Measurements from ENCODE around the gene PDE11A. TPM values are rescaled to one million over a fixed set of nuclear protein-coding genes. Genes with fewer than 3 reads are reported as not detected.

Gene PDE11A
- total and polyA plus RNA-seq, 2 experiments from 2014 or later, result 0.08 to 0.73 TPM

DNA sequence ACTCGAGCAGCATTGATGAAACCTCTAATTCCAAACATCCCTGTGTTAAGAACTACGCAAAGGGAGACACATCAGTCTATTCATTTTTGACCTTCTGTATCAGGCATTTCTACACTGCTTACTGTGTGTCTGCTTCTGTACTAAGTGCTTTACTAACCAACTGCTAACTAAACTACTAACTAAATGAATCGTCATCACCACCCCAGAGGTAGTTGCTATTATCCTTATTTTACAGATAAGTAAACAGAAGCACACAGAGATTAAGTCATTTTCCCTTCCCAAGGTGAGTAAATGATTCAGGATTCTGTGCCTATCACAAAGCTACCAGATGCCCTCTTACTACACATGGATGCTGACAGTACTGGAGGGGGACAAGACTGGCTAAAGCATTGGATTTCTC lies 395.9 kb downstream of the PDE11A start:
- 0 out of 2 replicates have a peak, but pooled peaks cover 4% of the 10 kb centered on the region for H4K20me1 ChIP-seq (replicated peaks; ENCODE audit: insufficient read depth)
- H3K36me3 Mint-ChIP-seq (ENCODE audit: low read depth), result no peaks in the 10 kb centered on the region
- H3K27ac Mint-ChIP-seq, result no peak overlapping the region
- H3K79me2 ChIP-seq (replicated peaks; ENCODE audit: insufficient read depth), result no peaks in the 10 kb centered on the region
- H3K36me3 ChIP-seq (ENCODE audit: insufficient read depth), result no peaks in the 10 kb centered on the region
- ATAC-seq (no peak), DNase-seq (ENCODE audit: low spot score) (no peak)
- no peak overlapping the region for H3K4me3 Mint-ChIP-seq
- peaks cover 24% of the 10 kb centered on the region for H3K27me3 Mint-ChIP-seq (ENCODE audit: insufficient read depth, low read depth, poor library complexity)
- no peaks in the 10 kb centered on the region; the same call in 2 of the 3 replicates for H3K9me3 Mint-ChIP-seq
- no peaks in the 10 kb centered on the region for H3F3A ChIP-seq (replicated peaks; ENCODE audit: low read depth)
- peaks cover 12% of the 10 kb centered on the region; the same call in 2 of the 3 replicates for H3K4me1 Mint-ChIP-seq
- H3K9me2 ChIP-seq (ENCODE audit: insufficient read depth), result no peaks in the 10 kb centered on the region
- H2AFZ ChIP-seq, result no peak overlapping the region
- H3K4me1 ChIP-seq (ENCODE audit: insufficient read depth), result peaks cover 4% of the 10 kb centered on the region
- H3K27ac ChIP-seq (ENCODE audit: low read depth), result no peak overlapping the region
- TF ChIP-seq POLR2AphosphoS5 (IDR thresholded peaks at IDR 0.05; ENCODE audit: low read depth) (no peak), ZNF114 (CRISPR knock-in tag; IDR thresholded peaks at IDR 0.05) (no peak), NANOG (IDR thresholded peaks at IDR 0.05; ENCODE audit: borderline replicate concordance) (no peak), ZNF331 (CRISPR knock-in tag; IDR thresholded peaks at IDR 0.05; ENCODE audit: low read depth) (no peak)
- TF ChIP-seq, protein P1, sequence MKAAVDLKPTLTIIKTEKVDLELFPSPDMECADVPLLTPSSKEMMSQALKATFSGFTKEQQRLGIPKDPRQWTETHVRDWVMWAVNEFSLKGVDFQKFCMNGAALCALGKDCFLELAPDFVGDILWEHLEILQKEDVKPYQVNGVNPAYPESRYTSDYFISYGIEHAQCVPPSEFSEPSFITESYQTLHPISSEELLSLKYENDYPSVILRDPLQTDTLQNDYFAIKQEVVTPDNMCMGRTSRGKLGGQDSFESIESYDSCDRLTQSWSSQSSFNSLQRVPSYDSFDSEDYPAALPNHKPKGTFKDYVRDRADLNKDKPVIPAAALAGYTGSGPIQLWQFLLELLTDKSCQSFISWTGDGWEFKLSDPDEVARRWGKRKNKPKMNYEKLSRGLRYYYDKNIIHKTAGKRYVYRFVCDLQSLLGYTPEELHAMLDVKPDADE (IDR thresholded peaks at IDR 0.05), result no peak
- TF ChIP-seq, protein P2, sequence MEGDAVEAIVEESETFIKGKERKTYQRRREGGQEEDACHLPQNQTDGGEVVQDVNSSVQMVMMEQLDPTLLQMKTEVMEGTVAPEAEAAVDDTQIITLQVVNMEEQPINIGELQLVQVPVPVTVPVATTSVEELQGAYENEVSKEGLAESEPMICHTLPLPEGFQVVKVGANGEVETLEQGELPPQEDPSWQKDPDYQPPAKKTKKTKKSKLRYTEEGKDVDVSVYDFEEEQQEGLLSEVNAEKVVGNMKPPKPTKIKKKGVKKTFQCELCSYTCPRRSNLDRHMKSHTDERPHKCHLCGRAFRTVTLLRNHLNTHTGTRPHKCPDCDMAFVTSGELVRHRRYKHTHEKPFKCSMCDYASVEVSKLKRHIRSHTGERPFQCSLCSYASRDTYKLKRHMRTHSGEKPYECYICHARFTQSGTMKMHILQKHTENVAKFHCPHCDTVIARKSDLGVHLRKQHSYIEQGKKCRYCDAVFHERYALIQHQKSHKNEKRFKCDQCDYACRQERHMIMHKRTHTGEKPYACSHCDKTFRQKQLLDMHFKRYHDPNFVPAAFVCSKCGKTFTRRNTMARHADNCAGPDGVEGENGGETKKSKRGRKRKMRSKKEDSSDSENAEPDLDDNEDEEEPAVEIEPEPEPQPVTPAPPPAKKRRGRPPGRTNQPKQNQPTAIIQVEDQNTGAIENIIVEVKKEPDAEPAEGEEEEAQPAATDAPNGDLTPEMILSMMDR (conservative IDR thresholded peaks at IDR 0.05; ENCODE audit: low read depth in 2 of 2), result no peak
- TF ChIP-seq, protein P3, sequence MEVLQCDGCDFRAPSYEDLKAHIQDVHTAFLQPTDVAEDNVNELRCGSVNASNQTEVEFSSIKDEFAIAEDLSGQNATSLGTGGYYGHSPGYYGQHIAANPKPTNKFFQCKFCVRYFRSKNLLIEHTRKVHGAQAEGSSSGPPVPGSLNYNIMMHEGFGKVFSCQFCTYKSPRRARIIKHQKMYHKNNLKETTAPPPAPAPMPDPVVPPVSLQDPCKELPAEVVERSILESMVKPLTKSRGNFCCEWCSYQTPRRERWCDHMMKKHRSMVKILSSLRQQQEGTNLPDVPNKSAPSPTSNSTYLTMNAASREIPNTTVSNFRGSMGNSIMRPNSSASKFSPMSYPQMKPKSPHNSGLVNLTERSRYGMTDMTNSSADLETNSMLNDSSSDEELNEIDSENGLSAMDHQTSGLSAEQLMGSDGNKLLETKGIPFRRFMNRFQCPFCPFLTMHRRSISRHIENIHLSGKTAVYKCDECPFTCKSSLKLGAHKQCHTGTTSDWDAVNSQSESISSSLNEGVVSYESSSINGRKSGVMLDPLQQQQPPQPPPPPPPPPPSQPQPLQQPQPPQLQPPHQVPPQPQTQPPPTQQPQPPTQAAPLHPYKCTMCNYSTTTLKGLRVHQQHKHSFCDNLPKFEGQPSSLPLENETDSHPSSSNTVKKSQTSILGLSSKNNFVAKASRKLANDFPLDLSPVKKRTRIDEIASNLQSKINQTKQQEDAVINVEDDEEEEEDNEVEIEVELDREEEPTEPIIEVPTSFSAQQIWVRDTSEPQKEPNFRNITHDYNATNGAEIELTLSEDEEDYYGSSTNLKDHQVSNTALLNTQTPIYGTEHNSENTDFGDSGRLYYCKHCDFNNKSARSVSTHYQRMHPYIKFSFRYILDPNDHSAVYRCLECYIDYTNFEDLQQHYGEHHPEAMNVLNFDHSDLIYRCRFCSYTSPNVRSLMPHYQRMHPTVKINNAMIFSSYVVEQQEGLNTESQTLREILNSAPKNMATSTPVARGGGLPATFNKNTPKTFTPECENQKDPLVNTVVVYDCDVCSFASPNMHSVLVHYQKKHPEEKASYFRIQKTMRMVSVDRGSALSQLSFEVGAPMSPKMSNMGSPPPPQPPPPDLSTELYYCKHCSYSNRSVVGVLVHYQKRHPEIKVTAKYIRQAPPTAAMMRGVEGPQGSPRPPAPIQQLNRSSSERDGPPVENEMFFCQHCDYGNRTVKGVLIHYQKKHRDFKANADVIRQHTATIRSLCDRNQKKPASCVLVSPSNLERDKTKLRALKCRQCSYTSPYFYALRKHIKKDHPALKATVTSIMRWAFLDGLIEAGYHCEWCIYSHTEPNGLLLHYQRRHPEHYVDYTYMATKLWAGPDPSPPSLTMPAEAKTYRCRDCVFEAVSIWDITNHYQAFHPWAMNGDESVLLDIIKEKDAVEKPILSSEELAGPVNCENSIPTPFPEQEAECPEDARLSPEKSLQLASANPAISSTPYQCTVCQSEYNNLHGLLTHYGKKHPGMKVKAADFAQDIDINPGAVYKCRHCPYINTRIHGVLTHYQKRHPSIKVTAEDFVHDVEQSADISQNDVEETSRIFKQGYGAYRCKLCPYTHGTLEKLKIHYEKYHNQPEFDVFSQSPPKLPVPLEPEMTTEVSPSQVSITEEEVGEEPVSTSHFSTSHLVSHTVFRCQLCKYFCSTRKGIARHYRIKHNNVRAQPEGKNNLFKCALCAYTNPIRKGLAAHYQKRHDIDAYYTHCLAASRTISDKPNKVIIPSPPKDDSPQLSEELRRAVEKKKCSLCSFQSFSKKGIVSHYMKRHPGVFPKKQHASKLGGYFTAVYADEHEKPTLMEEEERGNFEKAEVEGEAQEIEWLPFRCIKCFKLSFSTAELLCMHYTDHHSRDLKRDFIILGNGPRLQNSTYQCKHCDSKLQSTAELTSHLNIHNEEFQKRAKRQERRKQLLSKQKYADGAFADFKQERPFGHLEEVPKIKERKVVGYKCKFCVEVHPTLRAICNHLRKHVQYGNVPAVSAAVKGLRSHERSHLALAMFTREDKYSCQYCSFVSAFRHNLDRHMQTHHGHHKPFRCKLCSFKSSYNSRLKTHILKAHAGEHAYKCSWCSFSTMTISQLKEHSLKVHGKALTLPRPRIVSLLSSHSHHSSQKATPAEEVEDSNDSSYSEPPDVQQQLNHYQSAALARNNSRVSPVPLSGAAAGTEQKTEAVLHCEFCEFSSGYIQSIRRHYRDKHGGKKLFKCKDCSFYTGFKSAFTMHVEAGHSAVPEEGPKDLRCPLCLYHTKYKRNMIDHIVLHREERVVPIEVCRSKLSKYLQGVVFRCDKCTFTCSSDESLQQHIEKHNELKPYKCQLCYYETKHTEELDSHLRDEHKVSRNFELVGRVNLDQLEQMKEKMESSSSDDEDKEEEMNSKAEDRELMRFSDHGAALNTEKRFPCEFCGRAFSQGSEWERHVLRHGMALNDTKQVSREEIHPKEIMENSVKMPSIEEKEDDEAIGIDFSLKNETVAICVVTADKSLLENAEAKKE (CRISPR knock-in tag; IDR thresholded peaks at IDR 0.05), result no peak
- TF ChIP-seq, protein P4, sequence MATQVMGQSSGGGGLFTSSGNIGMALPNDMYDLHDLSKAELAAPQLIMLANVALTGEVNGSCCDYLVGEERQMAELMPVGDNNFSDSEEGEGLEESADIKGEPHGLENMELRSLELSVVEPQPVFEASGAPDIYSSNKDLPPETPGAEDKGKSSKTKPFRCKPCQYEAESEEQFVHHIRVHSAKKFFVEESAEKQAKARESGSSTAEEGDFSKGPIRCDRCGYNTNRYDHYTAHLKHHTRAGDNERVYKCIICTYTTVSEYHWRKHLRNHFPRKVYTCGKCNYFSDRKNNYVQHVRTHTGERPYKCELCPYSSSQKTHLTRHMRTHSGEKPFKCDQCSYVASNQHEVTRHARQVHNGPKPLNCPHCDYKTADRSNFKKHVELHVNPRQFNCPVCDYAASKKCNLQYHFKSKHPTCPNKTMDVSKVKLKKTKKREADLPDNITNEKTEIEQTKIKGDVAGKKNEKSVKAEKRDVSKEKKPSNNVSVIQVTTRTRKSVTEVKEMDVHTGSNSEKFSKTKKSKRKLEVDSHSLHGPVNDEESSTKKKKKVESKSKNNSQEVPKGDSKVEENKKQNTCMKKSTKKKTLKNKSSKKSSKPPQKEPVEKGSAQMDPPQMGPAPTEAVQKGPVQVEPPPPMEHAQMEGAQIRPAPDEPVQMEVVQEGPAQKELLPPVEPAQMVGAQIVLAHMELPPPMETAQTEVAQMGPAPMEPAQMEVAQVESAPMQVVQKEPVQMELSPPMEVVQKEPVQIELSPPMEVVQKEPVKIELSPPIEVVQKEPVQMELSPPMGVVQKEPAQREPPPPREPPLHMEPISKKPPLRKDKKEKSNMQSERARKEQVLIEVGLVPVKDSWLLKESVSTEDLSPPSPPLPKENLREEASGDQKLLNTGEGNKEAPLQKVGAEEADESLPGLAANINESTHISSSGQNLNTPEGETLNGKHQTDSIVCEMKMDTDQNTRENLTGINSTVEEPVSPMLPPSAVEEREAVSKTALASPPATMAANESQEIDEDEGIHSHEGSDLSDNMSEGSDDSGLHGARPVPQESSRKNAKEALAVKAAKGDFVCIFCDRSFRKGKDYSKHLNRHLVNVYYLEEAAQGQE (IDR thresholded peaks at IDR 0.05; ENCODE audit: unreplicated experiment), result no peak
- H3K4me2 ChIP-seq, result no peak overlapping the region
- no peak overlapping the region for H3K4me3 ChIP-seq
- peaks cover 25% of the 10 kb centered on the region for H3K27me3 ChIP-seq (ENCODE audit: insufficient read depth)
